Peyer's patch (tissue), 4 donors: ENCODE data around the gene CHAT. TPM values are rescaled to one million over a fixed set of nuclear protein-coding genes. Genes with fewer than 3 reads are reported as not detected.

Experiments used
- DNase-seq, 3 donors: peaks; one replicate each; pipeline ENCODE4 v3.0.0-alpha.2; 2017 to 2019
- H3K27ac ChIP-seq, 4 donors: fragments of 200-600 bp; sonication (generic); one replicate each; pipeline ENCODE4 v1.5.1; 2016 to 2019
- H3K27me3 ChIP-seq, 2 donors: fragments of 200-600 bp; sonication (generic); one replicate each; pipeline ENCODE4 v1.5.1; 2019
- H3K36me3 ChIP-seq, 3 donors: fragments of 200-600 bp; sonication (generic); one replicate each; pipeline ENCODE4 v1.5.1; 2016 to 2019
- H3K4me1 ChIP-seq, 4 donors: fragments of 200-600 bp; sonication (generic); one replicate each; pipeline ENCODE4 v1.5.1; 2016 to 2019
- H3K4me3 ChIP-seq, 4 donors: fragments of 200-600 bp; sonication (generic); 1 replicate in 3 of 4; 2 replicates in 1 of 4; pipeline ENCODE4 v1.5.1; 2016 to 2019; ENCODE audit warnings: mild to moderate bottlenecking in 1 of 4
- H3K9me3 ChIP-seq, 4 donors: fragments of 200-600 bp; sonication (generic); one replicate each; pipeline ENCODE4 v1.5.1; 2016 to 2019; ENCODE audit warnings: mild to moderate bottlenecking in 1 of 4
- POLR2A ChIP-seq, 2 donors: fragments of 450-650 bp; IDR thresholded peaks; one replicate each; pipeline ENCODE4 v1.5.1; 2017; ENCODE audit warnings: antibody characterized with exemption in 2 of 2, mild to moderate bottlenecking in 2 of 2, moderate library complexity in 2 of 2
- total RNA-seq, 4 donors: library from RNA; depleted of rRNA; stranded (reverse); fragments of >200 nt; gene quantifications; one replicate each; pipeline ENCODE4 v1.1.0, GENCODE V29; 2016
- TF ChIP-seq, protein P1 (sequence below), 6 experiments: fragments of 450-650 bp in 4 of 6; fragments of 200-600 bp in 2 of 6; sonication (generic) in 1 of 6; IDR thresholded peaks; one replicate each; pipeline ENCODE4 v1.5.1; 2017 to 2019; ENCODE audit warnings: antibody characterized with exemption in 6 of 6, mild to moderate bottlenecking in 3 of 6, moderate library complexity in 1 of 6

CHAT gene
- total RNA-seq, 4 donors from 2014 or later, result 2.1 to 3.8 (median 3.4) TPM; not detected in 1

DNA sequence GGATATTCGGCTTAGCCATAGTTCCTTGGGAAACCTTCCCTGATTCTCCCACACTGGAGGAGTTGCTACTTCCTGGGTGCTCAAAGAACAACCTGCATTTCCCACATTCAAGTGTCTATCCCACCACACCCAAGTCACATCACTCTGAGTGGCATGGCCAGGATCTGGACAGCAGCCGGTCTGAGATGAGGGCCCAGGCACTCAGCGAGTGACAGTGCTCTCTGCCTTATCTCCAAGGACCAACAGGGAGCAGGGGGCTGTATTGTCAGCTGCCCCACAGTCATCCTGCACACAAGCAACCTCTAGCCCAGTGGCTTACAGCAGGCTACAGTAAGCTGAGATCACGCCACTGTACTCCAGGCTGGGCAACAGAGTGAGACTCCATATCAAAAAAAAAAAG is 19.8 kb upstream of the CHAT start:
- TF ChIP-seq POLR2A (IDR thresholded peaks at IDR 0.05), result no peak
- Histone ChIP-seq H3K4me3 (no peak overlapping the region), H3K36me3 (no peaks in the 10 kb centered on the region), H3K27me3 (no peaks in the 10 kb centered on the region), H3K27ac (no peak overlapping the region), H3K9me3 (no peaks in the 10 kb centered on the region), H3K4me1 (no peaks in the 10 kb centered on the region)
- no peak for DNase-seq

DNA sequence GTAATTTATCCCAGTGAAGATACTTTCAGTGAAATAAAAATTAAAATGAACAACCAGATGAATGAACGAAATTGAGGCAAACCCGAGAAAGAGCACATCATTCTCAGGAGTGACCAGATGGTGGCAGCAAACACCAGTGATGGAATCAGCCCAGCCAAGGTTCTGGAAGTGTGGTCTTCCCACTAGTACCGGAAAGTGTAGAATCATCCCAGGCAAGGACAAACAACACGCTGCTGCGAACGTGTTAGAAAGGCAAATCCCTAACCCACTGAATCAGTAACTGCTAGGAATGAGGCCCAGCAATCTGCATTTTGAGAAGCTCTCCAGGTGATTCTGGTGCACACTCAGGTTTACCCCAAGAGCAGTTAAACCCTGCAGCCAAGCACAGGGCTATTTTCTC is 19.2 kb upstream of the CHAT start:
- DNase-seq, result peak in 1 of 3 donors; percentile 65
- Histone ChIP-seq H3K36me3 (no peaks in the 10 kb centered on the region), H3K4me1 (no peaks in the 10 kb centered on the region), H3K9me3 (no peaks in the 10 kb centered on the region), H3K27me3 (no peaks in the 10 kb centered on the region), H3K4me3 (no peak overlapping the region), H3K27ac (no peak overlapping the region)
- TF ChIP-seq, protein P1, sequence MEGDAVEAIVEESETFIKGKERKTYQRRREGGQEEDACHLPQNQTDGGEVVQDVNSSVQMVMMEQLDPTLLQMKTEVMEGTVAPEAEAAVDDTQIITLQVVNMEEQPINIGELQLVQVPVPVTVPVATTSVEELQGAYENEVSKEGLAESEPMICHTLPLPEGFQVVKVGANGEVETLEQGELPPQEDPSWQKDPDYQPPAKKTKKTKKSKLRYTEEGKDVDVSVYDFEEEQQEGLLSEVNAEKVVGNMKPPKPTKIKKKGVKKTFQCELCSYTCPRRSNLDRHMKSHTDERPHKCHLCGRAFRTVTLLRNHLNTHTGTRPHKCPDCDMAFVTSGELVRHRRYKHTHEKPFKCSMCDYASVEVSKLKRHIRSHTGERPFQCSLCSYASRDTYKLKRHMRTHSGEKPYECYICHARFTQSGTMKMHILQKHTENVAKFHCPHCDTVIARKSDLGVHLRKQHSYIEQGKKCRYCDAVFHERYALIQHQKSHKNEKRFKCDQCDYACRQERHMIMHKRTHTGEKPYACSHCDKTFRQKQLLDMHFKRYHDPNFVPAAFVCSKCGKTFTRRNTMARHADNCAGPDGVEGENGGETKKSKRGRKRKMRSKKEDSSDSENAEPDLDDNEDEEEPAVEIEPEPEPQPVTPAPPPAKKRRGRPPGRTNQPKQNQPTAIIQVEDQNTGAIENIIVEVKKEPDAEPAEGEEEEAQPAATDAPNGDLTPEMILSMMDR (IDR thresholded peaks at IDR 0.05), result peak in 5 of 6 experiments; percentile 30 to 74 (median 71)
- no peak for TF ChIP-seq POLR2A (IDR thresholded peaks at IDR 0.05)

DNA sequence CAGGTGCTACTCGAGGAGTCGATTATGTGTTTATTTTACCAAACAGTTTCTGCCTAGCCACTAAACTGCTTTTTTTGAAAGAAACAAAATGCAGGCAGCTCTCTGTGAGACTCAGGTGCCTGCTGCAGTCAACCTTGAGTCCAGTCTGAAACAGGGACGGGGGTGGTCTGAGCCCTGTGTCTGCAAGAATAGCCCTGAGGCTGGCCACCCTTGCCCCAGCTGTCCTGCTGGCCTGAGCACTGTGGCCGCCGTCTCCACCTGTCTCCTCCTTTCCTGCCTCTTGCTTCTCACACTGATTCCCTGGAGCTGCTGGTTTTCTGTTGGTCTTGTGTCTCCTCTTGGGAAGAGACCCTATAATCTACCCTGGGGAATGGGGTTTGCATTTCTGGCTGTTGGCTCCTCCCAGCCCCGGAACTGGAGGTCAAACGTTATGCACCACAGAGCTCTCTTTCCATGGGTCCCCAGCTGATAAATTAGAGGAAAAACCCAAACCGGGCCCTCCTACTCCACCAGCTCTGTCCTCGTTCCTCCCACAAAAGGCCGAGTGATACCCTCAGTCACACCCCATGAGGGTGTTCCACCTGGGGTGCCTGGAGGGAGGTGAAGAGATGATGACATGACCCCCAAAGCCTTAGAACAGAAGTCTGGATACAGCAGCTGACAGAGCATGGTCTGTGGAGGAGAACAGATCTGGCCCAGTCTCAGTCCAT is 18.7 kb upstream of the CHAT start:
- DNase-seq, result no peak
- Histone ChIP-seq H3K27me3 (no peaks in the 10 kb centered on the region), H3K4me1 (no peaks in the 10 kb centered on the region), H3K36me3 (no peaks in the 10 kb centered on the region), H3K4me3 (no peak overlapping the region), H3K9me3 (no peaks in the 10 kb centered on the region), H3K27ac (no peak overlapping the region)
- TF ChIP-seq, protein P1 (IDR thresholded peaks at IDR 0.05), result no peak
- no peak for TF ChIP-seq POLR2A (IDR thresholded peaks at IDR 0.05)

DNA sequence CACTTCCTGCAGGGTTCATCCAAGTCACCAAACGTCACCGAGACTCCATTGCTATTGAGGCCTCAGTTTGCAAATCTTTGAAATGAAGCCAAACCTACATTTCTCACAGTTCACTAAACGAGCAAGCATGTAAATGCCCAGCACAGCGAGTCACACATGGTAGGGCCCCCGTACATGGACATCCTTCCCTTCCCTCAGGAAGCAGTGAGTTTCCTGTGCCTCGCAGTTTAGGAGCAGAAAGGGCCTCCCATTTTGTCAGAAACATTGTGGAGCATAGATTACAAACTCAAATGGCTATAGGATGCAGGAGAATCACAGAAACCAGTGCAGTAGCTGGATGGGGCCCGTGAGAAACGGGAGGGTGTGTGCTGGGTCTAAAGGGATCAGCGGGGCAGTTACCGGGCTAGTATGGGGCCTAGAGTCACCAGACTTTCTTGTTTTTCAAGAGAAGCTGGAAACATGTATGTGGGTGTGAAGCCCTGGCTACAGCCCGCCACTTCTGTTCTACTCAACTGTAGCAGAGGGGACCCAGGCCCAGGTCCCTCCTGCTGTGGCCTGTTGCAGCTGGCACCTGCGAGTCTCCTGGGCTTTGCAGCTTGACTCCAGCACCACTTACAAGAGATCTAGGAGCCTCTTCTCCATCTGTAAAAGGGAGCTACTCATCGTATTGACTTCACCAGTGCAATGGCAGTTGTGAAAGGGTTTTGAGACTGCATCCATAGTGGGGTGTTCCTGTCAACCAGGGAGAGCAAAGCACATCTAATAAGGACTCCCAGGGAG is 17.9 kb upstream of the CHAT start:
- DNase-seq, result no peak
- H3K4me1 ChIP-seq, result no peaks in the 10 kb centered on the region
- no peak for TF ChIP-seq POLR2A (IDR thresholded peaks at IDR 0.05)
- TF ChIP-seq, protein P1 (IDR thresholded peaks at IDR 0.05), result no peak
- no peaks in the 10 kb centered on the region for H3K36me3 ChIP-seq
- no peak overlapping the region for H3K27ac ChIP-seq
- H3K27me3 ChIP-seq, result no peaks in the 10 kb centered on the region
- no peaks in the 10 kb centered on the region for H3K9me3 ChIP-seq
- H3K4me3 ChIP-seq, result no peak overlapping the region

DNA sequence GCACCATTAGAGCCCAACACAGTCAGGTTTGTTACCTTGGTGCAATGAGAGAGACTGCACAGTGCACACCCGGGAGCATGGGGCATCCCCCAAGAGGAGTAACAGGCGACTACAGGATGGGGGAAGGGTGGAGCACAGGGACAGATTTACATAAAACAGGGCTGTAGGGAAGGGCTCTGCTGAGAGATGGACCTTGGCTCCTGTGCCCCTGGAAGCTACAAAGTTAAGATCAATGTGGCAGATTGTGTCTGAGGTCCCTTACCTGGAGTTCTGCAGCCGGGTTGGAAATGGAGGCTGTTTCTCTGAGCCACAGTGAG is 17.4 kb upstream of the CHAT start:
- Histone ChIP-seq H3K4me1 (no peaks in the 10 kb centered on the region), H3K27ac (no peak overlapping the region), H3K36me3 (no peaks in the 10 kb centered on the region), H3K9me3 (no peaks in the 10 kb centered on the region), H3K4me3 (no peak overlapping the region), H3K27me3 (no peaks in the 10 kb centered on the region)
- TF ChIP-seq, protein P1 (IDR thresholded peaks at IDR 0.05), result no peak
- TF ChIP-seq POLR2A (IDR thresholded peaks at IDR 0.05), result no peak
- no peak for DNase-seq

DNA sequence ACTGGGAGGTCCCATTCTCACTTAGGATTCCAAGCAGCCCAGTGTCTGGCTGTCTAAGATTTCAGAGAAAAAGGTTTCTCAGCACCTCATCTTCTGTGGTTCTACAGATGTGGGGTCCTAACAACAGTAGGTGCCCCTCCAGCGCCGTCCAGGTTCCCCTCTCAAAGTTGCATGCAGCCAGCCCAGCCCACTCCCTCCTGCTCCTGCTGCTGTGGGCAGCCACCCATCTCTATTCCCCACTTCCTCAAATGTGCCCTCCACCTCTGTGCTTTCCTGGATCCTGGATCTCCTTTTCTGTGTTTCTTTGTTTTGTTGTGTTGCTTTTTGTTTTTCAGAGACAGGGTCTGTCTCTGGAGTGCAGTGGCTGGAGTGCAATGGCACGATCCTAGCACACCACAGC is 17.0 kb upstream of the CHAT start:
- DNase-seq, result no peak
- TF ChIP-seq, protein P1 (IDR thresholded peaks at IDR 0.05), result no peak
- TF ChIP-seq POLR2A (IDR thresholded peaks at IDR 0.05), result no peak

More for the DNA sequence above, 17.0 kb upstream of the CHAT start:
- Histone ChIP-seq H3K4me1 (no peaks in the 10 kb centered on the region), H3K27me3 (no peaks in the 10 kb centered on the region), H3K9me3 (no peaks in the 10 kb centered on the region), H3K4me3 (no peak overlapping the region), H3K36me3 (no peaks in the 10 kb centered on the region), H3K27ac (no peak overlapping the region)
